Activated CD4-positive, alpha-beta memory T cell treated with anti-CD3 and anti-CD28 coated beads, Interleukin-2, amount 10 ng/mL, durations not matched to agents 7 days and 5 days (primary cell): Measurements from ENCODE around the gene EEPD1. TPM values are rescaled to one million over a fixed set of nuclear protein-coding genes. Genes with fewer than 3 reads are reported as not detected.
A peak's percentile ranks its signal among the peaks of the same experiment; 100 is the strongest.

Source experiments
- CTCF ChIA-PET: fragments of 350-600 bp; sonication (Branson Sonifier 250); formaldehyde crosslinking; loops from one replicate; lab custom pipeline; 2021; ENCODE audit warnings: antibody characterized with exemption, inconsistent platforms; lab: Charles Lee
- POLR2A ChIA-PET: fragments of 350-600 bp; sonication (Branson Sonifier 250); formaldehyde crosslinking; loops from one replicate; lab custom pipeline; 2021; ENCODE audit warnings: antibody characterized with exemption; lab: Charles Lee
- DNase-seq: peaks from one replicate; pipeline ENCODE4 v3.0.0-alpha.2; 2020
- H3K27ac Mint-ChIP-seq: one replicate; pipeline ENCODE4 v1.8.0; 2021; ENCODE audit warnings: mild to moderate bottlenecking, mixed read lengths
- H3K27me3 Mint-ChIP-seq: one replicate; pipeline ENCODE4 v1.8.0; 2021; ENCODE audit warnings: mixed read lengths
- H3K36me3 Mint-ChIP-seq: one replicate; pipeline ENCODE4 v1.8.0; 2021; ENCODE audit warnings: low read depth, mixed read lengths
- H3K4me1 Mint-ChIP-seq: one replicate; pipeline ENCODE4 v1.8.0; 2021; ENCODE audit warnings: mixed read lengths
- H3K4me3 Mint-ChIP-seq: one replicate; pipeline ENCODE4 v1.8.0; 2021; ENCODE audit warnings: mild to moderate bottlenecking, mixed read lengths
- H3K9me3 Mint-ChIP-seq: one replicate; pipeline ENCODE4 v1.8.0; 2021; ENCODE audit warnings: mixed read lengths
- total RNA-seq, 2 experiments: library from RNA; stranded (reverse); gene quantifications; one replicate each; pipeline ENCODE4 v1.2.3, GENCODE V29; 2021

Gene EEPD1
- total RNA-seq, 2 experiments from 2014 or later = 6.5 to 8.5 TPM

DNA sequence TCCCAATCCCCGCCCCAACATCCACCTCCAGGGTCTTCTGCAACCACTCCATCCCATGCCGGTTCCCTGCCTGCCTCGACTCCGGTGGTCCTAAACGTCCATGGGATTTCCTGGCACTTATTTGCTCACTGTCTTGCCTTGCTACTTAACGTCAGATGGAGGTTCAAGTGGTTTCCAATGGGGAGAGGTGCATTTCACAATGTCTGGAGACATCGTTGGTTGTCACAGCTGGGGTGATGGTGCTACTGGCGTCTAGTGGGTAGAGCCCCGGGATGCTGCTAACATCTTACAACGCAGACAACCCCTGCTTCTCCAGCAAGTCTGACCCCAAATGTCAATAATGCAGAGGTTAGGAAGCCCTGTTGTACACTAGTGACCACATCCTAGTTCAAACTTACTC, 153.7 kb downstream of the EEPD1 start:
- H3K4me3 Mint-ChIP-seq = no peak overlapping the region
- no peak for DNase-seq
- CTCF ChIA-PET = interaction anchor here (3.8 kb wide), 1 partner anchor 12 kb away, joined by 19 read pairs; no protein-coding TSS in a partner anchor

DNA sequence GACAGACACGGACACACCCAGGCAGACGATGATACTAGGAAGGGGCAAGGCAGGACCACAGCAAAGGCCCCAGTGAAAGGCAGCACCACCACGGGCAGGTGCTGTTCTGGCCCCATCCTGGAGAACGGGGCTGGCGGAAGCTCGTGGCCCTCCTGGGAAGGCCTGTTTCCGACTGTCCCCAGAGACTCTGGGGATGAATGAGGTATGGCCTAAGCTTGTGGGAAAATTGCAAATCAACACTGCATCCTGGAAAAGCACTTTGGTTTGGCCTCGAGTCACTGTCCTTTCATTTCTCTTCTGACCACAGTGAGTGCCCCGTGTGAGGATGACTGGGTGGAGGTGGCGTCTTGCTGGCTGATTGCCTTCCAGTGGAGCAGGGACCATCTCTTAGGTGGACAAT, 155.0 kb downstream of the EEPD1 start:
- CTCF ChIA-PET = interaction anchor here (0.8 to 1.6 kb wide), 2 partner anchors 10 to 12 kb away, joined by 3 to 7 read pairs; no protein-coding TSS in a partner anchor
- no peak overlapping the region for H3K27ac Mint-ChIP-seq
- no peak for DNase-seq
- no peaks in the 10 kb centered on the region for H3K9me3 Mint-ChIP-seq
- POLR2A ChIA-PET = no interaction called here
- no peaks in the 10 kb centered on the region for H3K36me3 Mint-ChIP-seq
- H3K4me3 Mint-ChIP-seq = no peak overlapping the region
- no peaks in the 10 kb centered on the region for H3K27me3 Mint-ChIP-seq
- H3K4me1 Mint-ChIP-seq = peaks cover 5% of the 10 kb centered on the region

More for the DNA sequence above, 153.7 kb downstream of the EEPD1 start:
- no peaks in the 10 kb centered on the region for H3K9me3 Mint-ChIP-seq
- no peaks in the 10 kb centered on the region for H3K4me1 Mint-ChIP-seq
- POLR2A ChIA-PET = no interaction called here
- no peaks in the 10 kb centered on the region for H3K27me3 Mint-ChIP-seq
- H3K27ac Mint-ChIP-seq = no peak overlapping the region
- H3K36me3 Mint-ChIP-seq = no peaks in the 10 kb centered on the region

DNA sequence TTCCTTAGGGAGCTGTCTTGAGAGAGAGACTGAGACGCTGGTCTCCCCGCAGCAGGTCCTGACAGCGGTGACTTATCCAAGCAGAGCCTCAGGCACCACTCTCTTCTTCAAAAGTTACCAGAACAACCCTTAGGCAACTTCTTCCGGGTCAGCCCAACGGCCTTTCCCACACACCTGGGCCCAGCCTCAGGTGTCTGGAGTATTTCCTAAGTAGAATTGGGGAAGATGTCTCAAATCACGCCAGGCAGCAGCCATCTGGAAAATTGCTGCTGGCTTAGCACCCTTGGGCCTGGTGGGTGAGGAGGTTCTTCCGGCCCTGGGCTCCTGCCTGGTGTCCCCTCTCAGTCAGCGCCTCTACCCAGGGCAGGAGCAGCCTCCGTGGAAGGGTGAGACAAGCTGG, 156.2 kb downstream of the EEPD1 start:
- Mint-ChIP-seq H3K9me3 (no peaks in the 10 kb centered on the region), H3K4me1 (peaks cover 5% of the 10 kb centered on the region), H3K27ac (no peak overlapping the region), H3K36me3 (no peaks in the 10 kb centered on the region), H3K4me3 (no peak overlapping the region), H3K27me3 (no peaks in the 10 kb centered on the region)
- ChIA-PET CTCF (interaction anchor here (1.6 kb wide), 1 partner anchor 9 kb away, joined by 7 read pairs; no protein-coding TSS in a partner anchor), POLR2A (no interaction called here)
- DNase-seq = no peak

GRCh38 chr7:36309716-36310115, 156.7 kb downstream of the EEPD1 start:
- Mint-ChIP-seq H3K27ac (no peak overlapping the region), H3K9me3 (no peaks in the 10 kb centered on the region), H3K36me3 (no peaks in the 10 kb centered on the region), H3K4me3 (no peak overlapping the region), H3K4me1 (peaks cover 5% of the 10 kb centered on the region), H3K27me3 (no peaks in the 10 kb centered on the region)
- DNase-seq = no peak
- CTCF ChIA-PET = interaction anchor here (1.6 kb wide), 1 partner anchor 8 kb away, joined by 7 read pairs; no protein-coding TSS in a partner anchor
- POLR2A ChIA-PET = interaction anchor here (0.6 kb wide), 1 partner anchor 339 kb away, joined by 3 read pairs; no protein-coding TSS in a partner anchor

DNA sequence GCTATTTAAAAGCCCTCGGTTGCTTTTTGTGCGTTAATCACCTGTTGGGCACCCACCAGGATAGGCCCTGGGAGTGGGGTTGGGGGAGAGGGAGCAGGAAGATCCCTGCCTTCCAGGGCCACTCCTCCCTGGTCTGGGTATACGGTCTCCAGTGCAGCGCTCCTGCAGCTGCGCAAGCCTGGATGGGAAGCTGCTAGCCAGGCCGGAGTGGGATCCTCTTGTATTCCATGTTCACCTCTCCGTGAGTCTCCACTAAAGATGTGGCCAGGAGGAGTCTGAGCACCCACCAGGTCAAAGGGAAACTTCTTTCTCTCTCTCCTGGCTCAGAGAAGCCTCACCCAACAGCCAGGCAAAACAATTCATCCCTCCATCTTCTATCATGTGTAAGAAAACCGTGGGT, 157.8 kb downstream of the EEPD1 start:
- Mint-ChIP-seq H3K27ac (no peak overlapping the region), H3K4me1 (peaks cover 8% of the 10 kb centered on the region), H3K27me3 (no peaks in the 10 kb centered on the region), H3K9me3 (no peaks in the 10 kb centered on the region), H3K4me3 (no peak overlapping the region), H3K36me3 (no peaks in the 10 kb centered on the region)
- POLR2A ChIA-PET = no interaction called here
- CTCF ChIA-PET = no interaction called here
- no peak for DNase-seq

GRCh38 chr7:36311539-36311938, 158.5 kb downstream of the EEPD1 start:
- Mint-ChIP-seq H3K4me3 (no peak overlapping the region), H3K9me3 (no peaks in the 10 kb centered on the region), H3K27ac (no peak overlapping the region), H3K36me3 (no peaks in the 10 kb centered on the region), H3K4me1 (peaks cover 8% of the 10 kb centered on the region), H3K27me3 (no peaks in the 10 kb centered on the region)
- DNase-seq = no peak
- ChIA-PET CTCF (interaction anchor here (1.4 kb wide), 1 partner anchor 9 kb away, joined by 4 read pairs; no protein-coding TSS in a partner anchor), POLR2A (interaction anchor here (1.0 kb wide), 1 partner anchor 9 kb away, joined by 3 read pairs; no protein-coding TSS in a partner anchor)

GRCh38 chr7:36312064-36312914, 159.2 kb downstream of the EEPD1 start:
- no peak overlapping the region for H3K4me3 Mint-ChIP-seq
- no peaks in the 10 kb centered on the region for H3K9me3 Mint-ChIP-seq
- POLR2A ChIA-PET = interaction anchor here (1.0 kb wide), 1 partner anchor 10 kb away, joined by 3 read pairs; no protein-coding TSS in a partner anchor
- peak; percentile 49 for DNase-seq
- CTCF ChIA-PET = interaction anchor here (1.4 kb wide), 1 partner anchor 8 kb away, joined by 4 read pairs; no protein-coding TSS in a partner anchor
- H3K27me3 Mint-ChIP-seq = no peaks in the 10 kb centered on the region
- no peaks in the 10 kb centered on the region for H3K36me3 Mint-ChIP-seq
- H3K27ac Mint-ChIP-seq = no peak overlapping the region
- peaks cover 8% of the 10 kb centered on the region for H3K4me1 Mint-ChIP-seq

GRCh38 chr7:36312915-36313334, 159.9 kb downstream of the EEPD1 start:
- H3K4me3 Mint-ChIP-seq = no peak overlapping the region
- DNase-seq = no peak
- no peaks in the 10 kb centered on the region for H3K9me3 Mint-ChIP-seq
- POLR2A ChIA-PET = no interaction called here
- no peak overlapping the region for H3K27ac Mint-ChIP-seq
- no peaks in the 10 kb centered on the region for H3K27me3 Mint-ChIP-seq
- H3K4me1 Mint-ChIP-seq = peaks cover 8% of the 10 kb centered on the region
- no peaks in the 10 kb centered on the region for H3K36me3 Mint-ChIP-seq
- CTCF ChIA-PET = interaction anchor here (1.4 kb wide), 1 partner anchor 8 kb away, joined by 4 read pairs; no protein-coding TSS in a partner anchor

- Mint-ChIP-seq H3K27ac (no peak overlapping the region), H3K4me3 (no peak overlapping the region), H3K9me3 (no peaks in the 10 kb centered on the region), H3K36me3 (no peaks in the 10 kb centered on the region), H3K27me3 (no peaks in the 10 kb centered on the region), H3K4me1 (peaks cover 8% of the 10 kb centered on the region)
- ChIA-PET CTCF (no interaction called here), POLR2A (no interaction called here)
- no peak for DNase-seq
Observed at GRCh38 chr7:36313607-36314006, 160.6 kb downstream of the EEPD1 start.

DNA sequence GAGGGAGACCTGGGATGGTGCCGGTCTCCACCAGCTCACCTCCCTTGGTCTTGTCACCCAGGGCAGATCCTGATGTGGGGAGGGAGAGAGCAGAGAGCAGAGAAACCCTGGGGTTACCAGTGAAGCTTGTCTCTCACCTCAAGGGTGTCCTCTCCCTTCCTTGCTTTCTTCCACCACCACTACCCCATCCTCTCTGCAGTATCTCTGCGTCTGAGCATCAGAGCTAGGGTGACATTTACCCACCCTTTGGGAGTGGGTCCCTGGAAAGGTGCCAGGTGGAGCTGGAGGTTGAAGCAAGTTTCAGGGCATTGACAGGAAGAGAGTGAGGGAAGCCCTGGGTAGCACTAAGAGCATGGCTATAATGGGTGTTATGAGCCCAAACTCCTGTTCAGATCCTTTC, 161.4 kb downstream of the EEPD1 start:
- Mint-ChIP-seq H3K36me3 (no peaks in the 10 kb centered on the region), H3K27me3 (no peaks in the 10 kb centered on the region), H3K4me3 (no peak overlapping the region), H3K9me3 (no peaks in the 10 kb centered on the region), H3K27ac (no peak overlapping the region), H3K4me1 (peaks cover 8% of the 10 kb centered on the region)
- no peak for DNase-seq
- POLR2A ChIA-PET = no interaction called here
- CTCF ChIA-PET = no interaction called here

GRCh38 chr7:36315309-36315944, 162.4 kb downstream of the EEPD1 start:
- H3K4me1 Mint-ChIP-seq = peaks cover 8% of the 10 kb centered on the region
- CTCF ChIA-PET = no interaction called here
- no peaks in the 10 kb centered on the region for H3K36me3 Mint-ChIP-seq
- H3K27me3 Mint-ChIP-seq = peaks cover 2% of the 10 kb centered on the region
- no peak overlapping the region for H3K4me3 Mint-ChIP-seq
- no peaks in the 10 kb centered on the region for H3K9me3 Mint-ChIP-seq
- POLR2A ChIA-PET = no interaction called here
- no peak for DNase-seq
- H3K27ac Mint-ChIP-seq = no peak overlapping the region

- peaks cover 5% of the 10 kb centered on the region for H3K27me3 Mint-ChIP-seq
- no peak for DNase-seq
- H3K4me3 Mint-ChIP-seq = no peak overlapping the region
- CTCF ChIA-PET = no interaction called here
- no peaks in the 10 kb centered on the region for H3K9me3 Mint-ChIP-seq
- no peaks in the 10 kb centered on the region for H3K36me3 Mint-ChIP-seq
- no peak overlapping the region for H3K27ac Mint-ChIP-seq
- H3K4me1 Mint-ChIP-seq = peaks cover 8% of the 10 kb centered on the region
- POLR2A ChIA-PET = no interaction called here
Observed at GRCh38 chr7:36316319-36316718, 163.3 kb downstream of the EEPD1 start.

- Mint-ChIP-seq H3K27ac (no peak overlapping the region), H3K9me3 (no peaks in the 10 kb centered on the region), H3K4me1 (peaks cover 7% of the 10 kb centered on the region), H3K36me3 (no peaks in the 10 kb centered on the region), H3K4me3 (no peak overlapping the region), H3K27me3 (peaks cover 6% of the 10 kb centered on the region)
- ChIA-PET CTCF (interaction anchor here (1.3 to 4.8 kb wide), 6 partner anchors 9 to 332 kb away, joined by 3 to 35 read pairs (median 18); no protein-coding TSS in a partner anchor), POLR2A (no interaction called here)
- DNase-seq = no peak
Observed at GRCh38 chr7:36317276-36317675, 164.2 kb downstream of the EEPD1 start.
